Measurements from ENCODE around the gene ZNF512B. TPM values are rescaled to one million over a fixed set of nuclear protein-coding genes. Genes with fewer than 3 reads are reported as not detected.
"Not testable (repeated sequence)": the region's sequence is repeated elsewhere in the genome, so short reads cannot be mapped to it uniquely, and the experiment has no call there.

ZNF512B gene, protein sequence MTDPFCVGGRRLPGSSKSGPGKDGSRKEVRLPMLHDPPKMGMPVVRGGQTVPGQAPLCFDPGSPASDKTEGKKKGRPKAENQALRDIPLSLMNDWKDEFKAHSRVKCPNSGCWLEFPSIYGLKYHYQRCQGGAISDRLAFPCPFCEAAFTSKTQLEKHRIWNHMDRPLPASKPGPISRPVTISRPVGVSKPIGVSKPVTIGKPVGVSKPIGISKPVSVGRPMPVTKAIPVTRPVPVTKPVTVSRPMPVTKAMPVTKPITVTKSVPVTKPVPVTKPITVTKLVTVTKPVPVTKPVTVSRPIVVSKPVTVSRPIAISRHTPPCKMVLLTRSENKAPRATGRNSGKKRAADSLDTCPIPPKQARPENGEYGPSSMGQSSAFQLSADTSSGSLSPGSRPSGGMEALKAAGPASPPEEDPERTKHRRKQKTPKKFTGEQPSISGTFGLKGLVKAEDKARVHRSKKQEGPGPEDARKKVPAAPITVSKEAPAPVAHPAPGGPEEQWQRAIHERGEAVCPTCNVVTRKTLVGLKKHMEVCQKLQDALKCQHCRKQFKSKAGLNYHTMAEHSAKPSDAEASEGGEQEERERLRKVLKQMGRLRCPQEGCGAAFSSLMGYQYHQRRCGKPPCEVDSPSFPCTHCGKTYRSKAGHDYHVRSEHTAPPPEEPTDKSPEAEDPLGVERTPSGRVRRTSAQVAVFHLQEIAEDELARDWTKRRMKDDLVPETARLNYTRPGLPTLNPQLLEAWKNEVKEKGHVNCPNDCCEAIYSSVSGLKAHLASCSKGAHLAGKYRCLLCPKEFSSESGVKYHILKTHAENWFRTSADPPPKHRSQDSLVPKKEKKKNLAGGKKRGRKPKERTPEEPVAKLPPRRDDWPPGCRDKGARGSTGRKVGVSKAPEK
- 58.1 and 62.8 TPM in 2 replicates for total RNA-seq (2022)
- Bru-seq, nascent RNA: percentile 64 among the genes with signal in this experiment
- percentile 90 among the genes with signal in this experiment for BruChase-seq, experiment 1, labeled RNA remaining after a 6-hour chase
- BruChase-seq, experiment 2, labeled RNA remaining after a 2-hour chase: percentile 92 among the genes with signal in this experiment
- long read RNA-seq, partial matches to known transcripts: 0 of 14 reads
- long read RNA-seq, other reads (novel, unspliced or antisense): 14 of 14 reads

DNA sequence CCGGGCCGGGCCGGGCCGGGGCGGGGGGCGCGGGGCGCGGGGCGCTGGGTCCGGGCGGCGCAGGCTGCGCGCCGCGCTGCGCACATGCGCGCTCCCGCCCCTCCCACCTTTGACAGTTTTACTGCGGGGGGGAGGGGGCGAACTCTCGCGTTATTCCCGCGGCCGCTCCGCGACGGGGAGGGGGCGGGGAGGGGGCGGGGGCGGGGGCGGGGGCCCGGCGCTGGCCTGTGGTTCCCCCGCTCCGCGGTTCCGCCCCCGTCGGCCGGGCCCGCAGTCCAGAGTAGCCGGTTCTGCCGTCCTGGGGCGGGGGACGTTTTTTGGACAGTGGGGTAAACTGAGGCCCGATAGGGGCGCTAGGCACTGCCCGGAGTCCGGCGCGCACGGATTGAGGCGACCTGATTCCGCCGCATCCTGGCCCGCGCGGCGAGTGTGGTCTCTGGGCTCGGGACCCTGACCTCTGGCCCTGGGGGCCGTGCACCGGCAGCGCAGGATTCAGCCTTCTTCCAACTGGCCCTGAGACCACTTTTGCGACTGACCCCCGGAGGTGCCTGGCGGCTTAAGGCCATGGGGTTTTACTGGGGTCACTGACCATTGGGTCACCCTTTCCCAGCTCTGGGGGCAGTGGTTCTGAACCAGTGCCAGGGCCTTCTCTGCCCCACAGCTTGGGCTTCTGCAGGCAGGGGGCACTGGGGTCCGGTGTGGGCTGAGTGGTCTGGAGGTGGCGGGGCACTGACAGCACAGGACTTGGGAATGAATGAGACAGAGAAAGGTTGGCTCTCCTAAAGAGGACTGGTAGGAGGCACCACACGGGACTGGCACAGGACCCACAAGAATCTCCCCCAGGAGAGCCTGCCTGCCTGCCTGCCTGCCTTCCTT is at the start of gene ZNF512B:
TSS of gene ZNF512B (minus strand) at position 93 of the 876 bp plus-strand sequence. CDS start 1,980 bp downstream, outside the sequence.
- no peaks in the 10 kb centered on the region for H3K9me3 Mint-ChIP-seq (ENCODE audit: low read depth, unreplicated experiment)
- H3K27me3 Mint-ChIP-seq (ENCODE audit: unreplicated experiment): no peaks in the 10 kb centered on the region
- H3K4me3 Mint-ChIP-seq (ENCODE audit: low read depth, unreplicated experiment): peak within 1 kb of the TSS; percentile 80
- peaks cover 37% of the 10 kb centered on the region for H3K4me1 Mint-ChIP-seq (ENCODE audit: low read depth, unreplicated experiment)
- TF ChIP-seq, protein P1, sequence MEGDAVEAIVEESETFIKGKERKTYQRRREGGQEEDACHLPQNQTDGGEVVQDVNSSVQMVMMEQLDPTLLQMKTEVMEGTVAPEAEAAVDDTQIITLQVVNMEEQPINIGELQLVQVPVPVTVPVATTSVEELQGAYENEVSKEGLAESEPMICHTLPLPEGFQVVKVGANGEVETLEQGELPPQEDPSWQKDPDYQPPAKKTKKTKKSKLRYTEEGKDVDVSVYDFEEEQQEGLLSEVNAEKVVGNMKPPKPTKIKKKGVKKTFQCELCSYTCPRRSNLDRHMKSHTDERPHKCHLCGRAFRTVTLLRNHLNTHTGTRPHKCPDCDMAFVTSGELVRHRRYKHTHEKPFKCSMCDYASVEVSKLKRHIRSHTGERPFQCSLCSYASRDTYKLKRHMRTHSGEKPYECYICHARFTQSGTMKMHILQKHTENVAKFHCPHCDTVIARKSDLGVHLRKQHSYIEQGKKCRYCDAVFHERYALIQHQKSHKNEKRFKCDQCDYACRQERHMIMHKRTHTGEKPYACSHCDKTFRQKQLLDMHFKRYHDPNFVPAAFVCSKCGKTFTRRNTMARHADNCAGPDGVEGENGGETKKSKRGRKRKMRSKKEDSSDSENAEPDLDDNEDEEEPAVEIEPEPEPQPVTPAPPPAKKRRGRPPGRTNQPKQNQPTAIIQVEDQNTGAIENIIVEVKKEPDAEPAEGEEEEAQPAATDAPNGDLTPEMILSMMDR (IDR thresholded peaks at IDR 0.05; ENCODE audit: unreplicated experiment): no peak
- CTCF ChIA-PET: no interaction called here
- intact Hi-C loops (cut with micrococcal nuclease; ENCODE audit: unreplicated experiment): loop anchor here (5.0 kb wide), 1 partner anchor 433 kb away; the partner anchor contains the start of gene PTK6
- peaks cover 50% of the 10 kb centered on the region for H3K36me3 Mint-ChIP-seq (ENCODE audit: insufficient read depth, unreplicated experiment)
- peak; percentile 90 for DNase-seq
- BruUV-seq (replicated peaks): no TSS peak
- H3K27ac Mint-ChIP-seq (ENCODE audit: unreplicated experiment): peak within 1 kb of the TSS; percentile 68

DNA sequence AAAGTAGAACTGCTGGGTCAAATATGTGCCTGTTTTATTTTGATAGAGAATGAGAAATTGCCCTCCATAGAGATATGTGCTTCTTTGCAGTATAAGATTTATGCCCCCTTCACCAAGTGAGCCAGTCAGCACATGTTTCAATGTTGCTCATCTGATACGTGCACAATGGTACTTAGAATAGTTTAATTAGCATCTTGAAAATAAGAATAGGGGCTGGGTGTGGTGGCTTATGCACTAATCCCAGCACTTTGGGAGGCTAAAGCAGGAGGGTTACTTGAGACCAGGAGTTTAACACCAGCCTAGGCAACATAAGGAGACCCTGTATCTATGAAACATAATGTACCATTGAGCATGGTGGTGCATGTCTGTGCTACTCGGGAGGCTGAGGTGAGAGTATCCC is 45.9 kb upstream of the ZNF512B start:
- no peaks in the 10 kb centered on the region for H3K9me3 Mint-ChIP-seq (ENCODE audit: low read depth, unreplicated experiment)
- no peaks in the 10 kb centered on the region for H3K27me3 Mint-ChIP-seq (ENCODE audit: unreplicated experiment)
- H3K36me3 Mint-ChIP-seq (ENCODE audit: insufficient read depth, unreplicated experiment): peaks cover 59% of the 10 kb centered on the region
- CTCF ChIA-PET: no interaction called here
- intact Hi-C loops (cut with micrococcal nuclease; ENCODE audit: unreplicated experiment): no loop called here
- TF ChIP-seq, protein P1 (IDR thresholded peaks at IDR 0.05; ENCODE audit: unreplicated experiment): no peak
- no peaks in the 10 kb centered on the region for H3K4me1 Mint-ChIP-seq (ENCODE audit: low read depth, unreplicated experiment)
- H3K4me3 Mint-ChIP-seq (ENCODE audit: low read depth, unreplicated experiment): no peak overlapping the region
- no peak overlapping the region for H3K27ac Mint-ChIP-seq (ENCODE audit: unreplicated experiment)
- no TSS peak for BruUV-seq (replicated peaks)
- DNase-seq: no peak

DNA sequence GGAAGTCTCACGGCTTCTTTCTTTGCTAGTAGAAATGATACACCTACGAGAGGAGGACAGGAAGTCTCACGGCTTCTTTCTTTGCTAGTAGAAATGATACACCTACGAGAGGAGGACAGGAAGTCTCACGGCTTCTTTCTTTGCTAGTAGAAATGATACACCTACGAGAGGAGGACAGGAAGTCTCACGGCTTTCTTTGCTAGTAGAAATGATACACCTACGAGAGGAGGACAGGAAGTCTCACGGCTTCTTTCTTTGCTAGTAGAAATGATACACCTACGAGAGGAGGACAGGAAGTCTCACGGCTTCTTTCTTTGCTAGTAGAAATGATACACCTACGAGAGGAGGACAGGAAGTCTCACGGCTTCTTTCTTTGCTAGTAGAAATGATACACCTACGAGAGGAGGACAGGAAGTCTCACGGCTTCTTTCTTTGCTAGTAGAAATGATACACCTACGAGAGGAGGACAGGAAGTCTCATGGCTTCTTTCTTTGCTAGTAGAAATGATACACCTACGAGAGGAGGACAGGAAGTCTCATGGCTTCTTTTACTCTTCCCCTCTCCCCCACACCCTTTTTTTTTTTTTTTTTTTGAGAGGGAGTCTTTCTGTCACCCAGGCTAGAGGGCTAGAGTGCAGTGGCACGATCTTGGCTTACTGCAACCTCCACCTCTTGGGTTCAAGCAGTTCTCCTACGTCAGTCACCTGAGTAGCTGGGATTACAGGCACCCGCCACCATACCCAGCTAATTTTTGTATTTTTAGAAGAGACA is 42.8 kb upstream of the ZNF512B start:
- peaks cover 60% of the 10 kb centered on the region for H3K36me3 Mint-ChIP-seq (ENCODE audit: insufficient read depth, unreplicated experiment)
- intact Hi-C loops (cut with micrococcal nuclease; ENCODE audit: unreplicated experiment); H3K27ac Mint-ChIP-seq (ENCODE audit: unreplicated experiment); H3K27me3 Mint-ChIP-seq (ENCODE audit: unreplicated experiment); H3K9me3 Mint-ChIP-seq (ENCODE audit: low read depth, unreplicated experiment); DNase-seq; CTCF ChIA-PET; BruUV-seq (replicated peaks); H3K4me1 Mint-ChIP-seq (ENCODE audit: low read depth, unreplicated experiment); H3K4me3 Mint-ChIP-seq (ENCODE audit: low read depth, unreplicated experiment): not testable (repeated sequence)

DNA sequence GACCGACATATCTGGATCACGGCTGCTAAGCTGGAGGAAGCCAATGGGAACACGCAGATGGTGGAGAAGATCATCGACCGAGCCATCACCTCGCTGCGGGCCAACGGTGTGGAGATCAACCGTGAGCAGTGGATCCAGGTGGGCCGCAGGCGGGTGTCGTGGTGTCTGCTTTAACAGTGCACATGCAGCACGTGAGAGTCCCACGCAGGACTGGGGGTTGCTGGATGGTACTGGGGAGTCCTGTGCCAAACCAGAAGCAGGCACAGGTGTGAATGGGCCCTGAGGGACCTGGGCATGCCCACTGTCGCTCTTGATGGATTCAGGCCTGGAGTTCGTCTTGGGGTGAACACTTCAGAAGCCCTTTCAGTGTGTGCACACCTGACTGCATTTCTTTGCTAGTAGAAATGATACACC is 41.6 kb upstream of the ZNF512B start:
- Mint-ChIP-seq H3K36me3 (ENCODE audit: insufficient read depth, unreplicated experiment) (peaks cover 64% of the 10 kb centered on the region), H3K9me3 (ENCODE audit: low read depth, unreplicated experiment) (peaks cover 3% of the 10 kb centered on the region), H3K4me1 (ENCODE audit: low read depth, unreplicated experiment) (no peaks in the 10 kb centered on the region), H3K27me3 (ENCODE audit: unreplicated experiment) (no peaks in the 10 kb centered on the region), H3K4me3 (ENCODE audit: low read depth, unreplicated experiment) (no peak overlapping the region), H3K27ac (ENCODE audit: unreplicated experiment) (no peak overlapping the region)
- intact Hi-C loops (cut with micrococcal nuclease; ENCODE audit: unreplicated experiment): no loop called here
- no peak for DNase-seq
- BruUV-seq (replicated peaks): no TSS peak
- CTCF ChIA-PET: no interaction called here
- TF ChIP-seq, protein P1 (IDR thresholded peaks at IDR 0.05; ENCODE audit: unreplicated experiment): no peak

All from Calu3 (cell line).